Body of pancreas (tissue), 4 donors: ENCODE measurements around the gene IGHMBP2.

Experiments
- POLR2A ChIP-seq, 3 donors: fragments of 450-650 bp; IDR thresholded peaks; one replicate each; pipeline ENCODE4 v1.6.1; 2016; ENCODE audit warnings: antibody characterized with exemption in 3 of 3, mild to moderate bottlenecking in 2 of 3
- TF ChIP-seq, protein P1 (sequence below), 7 experiments: fragments of 450-650 bp in 4 of 7; fragments of 200-600 bp in 3 of 7; sonication (generic) in 3 of 7; IDR thresholded peaks; one replicate each; pipeline ENCODE4 v1.5.1; 2016 to 2019; ENCODE audit warnings: antibody characterized with exemption in 7 of 7

- TF ChIP-seq, protein P1, sequence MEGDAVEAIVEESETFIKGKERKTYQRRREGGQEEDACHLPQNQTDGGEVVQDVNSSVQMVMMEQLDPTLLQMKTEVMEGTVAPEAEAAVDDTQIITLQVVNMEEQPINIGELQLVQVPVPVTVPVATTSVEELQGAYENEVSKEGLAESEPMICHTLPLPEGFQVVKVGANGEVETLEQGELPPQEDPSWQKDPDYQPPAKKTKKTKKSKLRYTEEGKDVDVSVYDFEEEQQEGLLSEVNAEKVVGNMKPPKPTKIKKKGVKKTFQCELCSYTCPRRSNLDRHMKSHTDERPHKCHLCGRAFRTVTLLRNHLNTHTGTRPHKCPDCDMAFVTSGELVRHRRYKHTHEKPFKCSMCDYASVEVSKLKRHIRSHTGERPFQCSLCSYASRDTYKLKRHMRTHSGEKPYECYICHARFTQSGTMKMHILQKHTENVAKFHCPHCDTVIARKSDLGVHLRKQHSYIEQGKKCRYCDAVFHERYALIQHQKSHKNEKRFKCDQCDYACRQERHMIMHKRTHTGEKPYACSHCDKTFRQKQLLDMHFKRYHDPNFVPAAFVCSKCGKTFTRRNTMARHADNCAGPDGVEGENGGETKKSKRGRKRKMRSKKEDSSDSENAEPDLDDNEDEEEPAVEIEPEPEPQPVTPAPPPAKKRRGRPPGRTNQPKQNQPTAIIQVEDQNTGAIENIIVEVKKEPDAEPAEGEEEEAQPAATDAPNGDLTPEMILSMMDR (IDR thresholded peaks at IDR 0.05): no peak
- TF ChIP-seq POLR2A (IDR thresholded peaks at IDR 0.05): no peak
Observed at GRCh38 chr11:68892576-68892975, 11.1 kb upstream of the IGHMBP2 start.
